ENCODE results near the gene CKS2. TPM values are rescaled to one million over a fixed set of nuclear protein-coding genes. Genes with fewer than 3 reads are reported as not detected.

The CKS2 gene
- total RNA-seq (2014; rRNA removed; shearing (Covaris generic)): 344 and 512 TPM in 2 replicates
- polyA plus RNA-seq (2016; fragmentation: Nextera tagmentation; extraction: Ambion mirVana): 1,783 and 1,909 TPM in 2 replicates
- long read RNA-seq, transcript CKS2-201 (3 exons, 613 nt): major isoform, 148 of 150 reads
- long read RNA-seq, partial matches to known transcripts: 2 of 150 reads
- long read RNA-seq, other reads (novel, unspliced or antisense): 0 of 150 reads

DNA sequence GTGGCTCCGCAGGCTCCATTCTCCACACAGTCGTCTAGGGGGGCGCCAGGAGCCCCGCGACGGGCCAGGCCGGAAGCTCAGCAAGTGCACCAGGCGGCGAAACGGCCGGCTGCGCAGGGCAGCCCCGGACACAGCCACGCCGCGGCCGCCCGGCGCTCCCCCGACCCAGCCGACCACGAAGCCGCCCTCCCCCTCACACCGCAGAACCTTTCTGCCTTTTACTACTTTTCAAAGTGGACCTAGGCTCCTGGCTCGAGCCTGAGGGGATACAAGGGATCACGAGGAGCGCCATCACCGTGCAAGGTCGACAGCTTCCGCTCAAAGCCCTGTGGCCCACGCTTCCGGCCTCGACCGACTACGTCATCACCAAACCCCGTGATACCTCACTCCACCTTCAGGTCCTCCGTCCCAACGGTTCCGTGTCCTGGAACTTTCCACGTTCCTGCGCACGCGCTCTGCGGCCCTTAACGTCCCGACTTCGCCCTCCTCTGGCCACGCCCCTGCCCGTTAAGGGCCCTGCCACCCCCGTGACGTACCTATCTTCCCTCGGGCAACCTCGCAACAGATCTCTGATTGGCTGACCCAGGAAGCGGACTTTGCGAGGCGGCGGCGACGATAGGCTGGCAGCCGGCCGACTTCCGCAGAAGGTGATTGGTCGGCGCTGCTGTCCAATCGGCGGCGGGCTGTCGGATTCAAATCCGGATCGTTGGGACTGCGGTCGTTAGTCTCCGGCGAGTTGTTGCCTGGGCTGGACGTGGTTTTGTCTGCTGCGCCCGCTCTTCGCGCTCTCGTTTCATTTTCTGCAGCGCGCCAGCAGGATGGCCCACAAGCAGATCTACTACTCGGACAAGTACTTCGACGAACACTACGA, at the start of gene CKS2:
CKS2 (plus strand) TSS at position 721 of the 871 bp plus-strand sequence; CDS start at position 819, 98 bp downstream.
- H3K27me3 Mint-ChIP-seq (ENCODE audit: insufficient read depth, low read depth, poor library complexity): peaks cover 17% of the 10 kb centered on the region
- DNase-seq (ENCODE audit: low spot score) (peak; percentile 100), ATAC-seq (peak; percentile 88)
- Histone ChIP-seq H3K4me1 (ENCODE audit: insufficient read depth) (peaks cover 17% of the 10 kb centered on the region), H3F3A (replicated peaks; ENCODE audit: low read depth) (peaks cover 13% of the 10 kb centered on the region), H3K79me2 (replicated peaks; ENCODE audit: insufficient read depth) (peaks cover 58% of the 10 kb centered on the region), H3K4me2 (peak within 1 kb of the TSS; percentile 89), H2AFZ (no peak within 1 kb of the TSS), H3K36me3 (ENCODE audit: insufficient read depth) (peaks cover 17% of the 10 kb centered on the region), H4K20me1 (replicated peaks; ENCODE audit: insufficient read depth) (peaks cover 29% of the 10 kb centered on the region), H3K27me3 (ENCODE audit: insufficient read depth) (no peaks in the 10 kb centered on the region), H3K9me2 (ENCODE audit: insufficient read depth) (no peaks in the 10 kb centered on the region), H3K27ac (ENCODE audit: low read depth) (peak within 1 kb of the TSS; percentile 99), H3K4me3 (peak within 1 kb of the TSS; percentile 95)
- H3K36me3 Mint-ChIP-seq (ENCODE audit: low read depth): peaks cover 51% of the 10 kb centered on the region
- TF ChIP-seq STAT1 (IDR thresholded peaks at IDR 0.05; ENCODE audit: unreplicated experiment) (no peak), ZNF114 (CRISPR knock-in tag; IDR thresholded peaks at IDR 0.05) (no peak), NANOG (IDR thresholded peaks at IDR 0.05; ENCODE audit: borderline replicate concordance) (no peak), CTCF (conservative IDR thresholded peaks at IDR 0.05; ENCODE audit: low read depth in 2 of 2) (no peak), ETS1 (IDR thresholded peaks at IDR 0.05) (peak; percentile 18; the same call in 1 of the 2 replicates), EZH2phosphoT487 (IDR thresholded peaks at IDR 0.05; ENCODE audit: unreplicated experiment) (no peak), ZNF331 (CRISPR knock-in tag; IDR thresholded peaks at IDR 0.05; ENCODE audit: low read depth) (no peak), CREB1 (CRISPR knock-in tag; IDR thresholded peaks at IDR 0.05; ENCODE audit: low read depth) (peak; percentile 95), REST (IDR thresholded peaks at IDR 0.05; ENCODE audit: unreplicated experiment) (peak; percentile 13), EZH2 (IDR thresholded peaks at IDR 0.05; ENCODE audit: low read depth, unreplicated experiment) (no peak), POLR2AphosphoS5 (IDR thresholded peaks at IDR 0.05; ENCODE audit: low read depth) (peak; percentile 99), JUNB (IDR thresholded peaks at IDR 0.05; ENCODE audit: unreplicated experiment) (no peak)
- TF ChIP-seq, protein P1, sequence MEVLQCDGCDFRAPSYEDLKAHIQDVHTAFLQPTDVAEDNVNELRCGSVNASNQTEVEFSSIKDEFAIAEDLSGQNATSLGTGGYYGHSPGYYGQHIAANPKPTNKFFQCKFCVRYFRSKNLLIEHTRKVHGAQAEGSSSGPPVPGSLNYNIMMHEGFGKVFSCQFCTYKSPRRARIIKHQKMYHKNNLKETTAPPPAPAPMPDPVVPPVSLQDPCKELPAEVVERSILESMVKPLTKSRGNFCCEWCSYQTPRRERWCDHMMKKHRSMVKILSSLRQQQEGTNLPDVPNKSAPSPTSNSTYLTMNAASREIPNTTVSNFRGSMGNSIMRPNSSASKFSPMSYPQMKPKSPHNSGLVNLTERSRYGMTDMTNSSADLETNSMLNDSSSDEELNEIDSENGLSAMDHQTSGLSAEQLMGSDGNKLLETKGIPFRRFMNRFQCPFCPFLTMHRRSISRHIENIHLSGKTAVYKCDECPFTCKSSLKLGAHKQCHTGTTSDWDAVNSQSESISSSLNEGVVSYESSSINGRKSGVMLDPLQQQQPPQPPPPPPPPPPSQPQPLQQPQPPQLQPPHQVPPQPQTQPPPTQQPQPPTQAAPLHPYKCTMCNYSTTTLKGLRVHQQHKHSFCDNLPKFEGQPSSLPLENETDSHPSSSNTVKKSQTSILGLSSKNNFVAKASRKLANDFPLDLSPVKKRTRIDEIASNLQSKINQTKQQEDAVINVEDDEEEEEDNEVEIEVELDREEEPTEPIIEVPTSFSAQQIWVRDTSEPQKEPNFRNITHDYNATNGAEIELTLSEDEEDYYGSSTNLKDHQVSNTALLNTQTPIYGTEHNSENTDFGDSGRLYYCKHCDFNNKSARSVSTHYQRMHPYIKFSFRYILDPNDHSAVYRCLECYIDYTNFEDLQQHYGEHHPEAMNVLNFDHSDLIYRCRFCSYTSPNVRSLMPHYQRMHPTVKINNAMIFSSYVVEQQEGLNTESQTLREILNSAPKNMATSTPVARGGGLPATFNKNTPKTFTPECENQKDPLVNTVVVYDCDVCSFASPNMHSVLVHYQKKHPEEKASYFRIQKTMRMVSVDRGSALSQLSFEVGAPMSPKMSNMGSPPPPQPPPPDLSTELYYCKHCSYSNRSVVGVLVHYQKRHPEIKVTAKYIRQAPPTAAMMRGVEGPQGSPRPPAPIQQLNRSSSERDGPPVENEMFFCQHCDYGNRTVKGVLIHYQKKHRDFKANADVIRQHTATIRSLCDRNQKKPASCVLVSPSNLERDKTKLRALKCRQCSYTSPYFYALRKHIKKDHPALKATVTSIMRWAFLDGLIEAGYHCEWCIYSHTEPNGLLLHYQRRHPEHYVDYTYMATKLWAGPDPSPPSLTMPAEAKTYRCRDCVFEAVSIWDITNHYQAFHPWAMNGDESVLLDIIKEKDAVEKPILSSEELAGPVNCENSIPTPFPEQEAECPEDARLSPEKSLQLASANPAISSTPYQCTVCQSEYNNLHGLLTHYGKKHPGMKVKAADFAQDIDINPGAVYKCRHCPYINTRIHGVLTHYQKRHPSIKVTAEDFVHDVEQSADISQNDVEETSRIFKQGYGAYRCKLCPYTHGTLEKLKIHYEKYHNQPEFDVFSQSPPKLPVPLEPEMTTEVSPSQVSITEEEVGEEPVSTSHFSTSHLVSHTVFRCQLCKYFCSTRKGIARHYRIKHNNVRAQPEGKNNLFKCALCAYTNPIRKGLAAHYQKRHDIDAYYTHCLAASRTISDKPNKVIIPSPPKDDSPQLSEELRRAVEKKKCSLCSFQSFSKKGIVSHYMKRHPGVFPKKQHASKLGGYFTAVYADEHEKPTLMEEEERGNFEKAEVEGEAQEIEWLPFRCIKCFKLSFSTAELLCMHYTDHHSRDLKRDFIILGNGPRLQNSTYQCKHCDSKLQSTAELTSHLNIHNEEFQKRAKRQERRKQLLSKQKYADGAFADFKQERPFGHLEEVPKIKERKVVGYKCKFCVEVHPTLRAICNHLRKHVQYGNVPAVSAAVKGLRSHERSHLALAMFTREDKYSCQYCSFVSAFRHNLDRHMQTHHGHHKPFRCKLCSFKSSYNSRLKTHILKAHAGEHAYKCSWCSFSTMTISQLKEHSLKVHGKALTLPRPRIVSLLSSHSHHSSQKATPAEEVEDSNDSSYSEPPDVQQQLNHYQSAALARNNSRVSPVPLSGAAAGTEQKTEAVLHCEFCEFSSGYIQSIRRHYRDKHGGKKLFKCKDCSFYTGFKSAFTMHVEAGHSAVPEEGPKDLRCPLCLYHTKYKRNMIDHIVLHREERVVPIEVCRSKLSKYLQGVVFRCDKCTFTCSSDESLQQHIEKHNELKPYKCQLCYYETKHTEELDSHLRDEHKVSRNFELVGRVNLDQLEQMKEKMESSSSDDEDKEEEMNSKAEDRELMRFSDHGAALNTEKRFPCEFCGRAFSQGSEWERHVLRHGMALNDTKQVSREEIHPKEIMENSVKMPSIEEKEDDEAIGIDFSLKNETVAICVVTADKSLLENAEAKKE (CRISPR knock-in tag; IDR thresholded peaks at IDR 0.05): no peak
- peak within 1 kb of the TSS; percentile 94 for H3K4me3 Mint-ChIP-seq
- H3K4me1 Mint-ChIP-seq: peaks cover 23% of the 10 kb centered on the region
- peak within 1 kb of the TSS; percentile 100 for H3K27ac Mint-ChIP-seq
- peaks cover 5% of the 10 kb centered on the region; the same call in 1 of the 3 replicates for H3K9me3 Mint-ChIP-seq
